Thyroid gland (tissue), 4 donors: ENCODE data around the gene TBPL2. TPM values are rescaled to one million over a fixed set of nuclear protein-coding genes. Genes with fewer than 3 reads are reported as not detected.
A peak's percentile ranks its signal among the peaks of the same experiment; 100 is the strongest.

ENCODE experiments used
- DNase-seq, 2 donors: peaks; one replicate each; pipeline ENCODE4 v3.0.0-alpha.2; 2019
- H3K27ac ChIP-seq, 3 donors: fragments of 200-600 bp; sonication (generic); 1 replicate in 2 of 3; 2 replicates in 1 of 3; pipeline ENCODE4 v1.5.1; 2016 to 2019; ENCODE audit warnings: mild to moderate bottlenecking in 1 of 3, moderate library complexity in 1 of 3
- H3K27me3 ChIP-seq: fragments of 200-600 bp; sonication (generic); one replicate; pipeline ENCODE4 v1.5.1; 2019
- H3K36me3 ChIP-seq, 2 donors: fragments of 200-600 bp; sonication (generic); one replicate each; pipeline ENCODE4 v1.5.1; 2016 to 2019
- H3K4me1 ChIP-seq, 2 donors: fragments of 200-600 bp; sonication (generic); one replicate each; pipeline ENCODE4 v1.5.1; 2017 to 2019
- H3K4me3 ChIP-seq, 3 donors: fragments of 200-600 bp; sonication (generic); replicated peaks in 1 of 3; 1 replicate in 2 of 3; 2 replicates in 1 of 3; pipeline ENCODE4 v1.5.1; 2016; ENCODE audit warnings: mild to moderate bottlenecking in 1 of 3
- H3K9me3 ChIP-seq: fragments of 200-600 bp; sonication (generic); one replicate; pipeline ENCODE4 v1.5.1; 2017
- POLR2A ChIP-seq, 2 donors: fragments of 450-650 bp; IDR thresholded peaks; one replicate each; pipeline ENCODE4 v1.6.1; 2017; ENCODE audit warnings: antibody characterized with exemption in 2 of 2, mild to moderate bottlenecking in 2 of 2, moderate library complexity in 1 of 2
- WGBS, 2 donors: methylation state at CpG; one replicate each; pipeline ENCODE4 v1.1.5; 2017; 5-methylcytosine and 5-hydroxymethylcytosine counted together
- intact Hi-C: fragments of 100-400 bp; cut with DNase I; formaldehyde crosslinking; loops from one replicate; pipeline ENCODE4 v1.15.1; 2023
- total RNA-seq, 4 donors: library from RNA; depleted of rRNA; stranded (reverse); fragments of >200 nt; gene quantifications; one replicate each; pipeline ENCODE4 v1.2.3, GENCODE V29; 2016
- TF ChIP-seq, protein P1 (sequence below), 6 experiments: fragments of 200-600 bp in 3 of 6; fragments of 450-650 bp in 3 of 6; sonication (generic) in 3 of 6; IDR thresholded peaks; one replicate each; pipeline ENCODE4 v1.5.1; 2016 to 2019; ENCODE audit warnings: antibody characterized with exemption in 6 of 6, mild to moderate bottlenecking in 2 of 6, inconsistent platforms in 1 of 6, moderate library complexity in 1 of 6

The TBPL2 gene
- total RNA-seq, 4 donors from 2014 or later = not detected

DNA sequence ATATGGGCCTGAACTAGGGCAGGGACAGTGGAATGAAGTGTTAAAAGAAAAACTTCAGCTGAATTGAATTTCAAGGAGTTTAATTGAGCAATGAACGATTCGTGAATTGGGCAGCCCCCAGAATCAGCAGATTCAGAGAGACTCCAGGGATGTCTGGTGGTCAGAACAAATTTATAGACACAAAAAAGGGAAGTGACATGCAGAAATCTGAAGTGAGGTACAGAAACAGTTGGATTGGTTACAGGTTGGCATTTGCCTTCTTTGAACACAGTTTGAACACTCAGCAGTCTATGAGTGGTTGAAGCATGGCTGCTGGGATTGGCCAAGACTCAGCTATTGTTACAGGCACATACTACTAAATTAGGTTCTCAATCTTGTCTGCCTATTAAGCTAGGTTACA lies 9.7 kb upstream of the TBPL2 start:
- Histone ChIP-seq H3K4me1 (peaks cover 9 to 59% of the 10 kb centered on the region in 2 donors), H3K27me3 (no peaks in the 10 kb centered on the region), H3K27ac (no peak overlapping the region), H3K36me3 (no peaks in the 10 kb centered on the region), H3K9me3 (no peaks in the 10 kb centered on the region), H3K4me3 (no peak overlapping the region)
- intact Hi-C loops = no loop called here
- peak; percentile 17 to 24 for DNase-seq
- TF ChIP-seq POLR2A (IDR thresholded peaks at IDR 0.05) = no peak
- TF ChIP-seq, protein P1, sequence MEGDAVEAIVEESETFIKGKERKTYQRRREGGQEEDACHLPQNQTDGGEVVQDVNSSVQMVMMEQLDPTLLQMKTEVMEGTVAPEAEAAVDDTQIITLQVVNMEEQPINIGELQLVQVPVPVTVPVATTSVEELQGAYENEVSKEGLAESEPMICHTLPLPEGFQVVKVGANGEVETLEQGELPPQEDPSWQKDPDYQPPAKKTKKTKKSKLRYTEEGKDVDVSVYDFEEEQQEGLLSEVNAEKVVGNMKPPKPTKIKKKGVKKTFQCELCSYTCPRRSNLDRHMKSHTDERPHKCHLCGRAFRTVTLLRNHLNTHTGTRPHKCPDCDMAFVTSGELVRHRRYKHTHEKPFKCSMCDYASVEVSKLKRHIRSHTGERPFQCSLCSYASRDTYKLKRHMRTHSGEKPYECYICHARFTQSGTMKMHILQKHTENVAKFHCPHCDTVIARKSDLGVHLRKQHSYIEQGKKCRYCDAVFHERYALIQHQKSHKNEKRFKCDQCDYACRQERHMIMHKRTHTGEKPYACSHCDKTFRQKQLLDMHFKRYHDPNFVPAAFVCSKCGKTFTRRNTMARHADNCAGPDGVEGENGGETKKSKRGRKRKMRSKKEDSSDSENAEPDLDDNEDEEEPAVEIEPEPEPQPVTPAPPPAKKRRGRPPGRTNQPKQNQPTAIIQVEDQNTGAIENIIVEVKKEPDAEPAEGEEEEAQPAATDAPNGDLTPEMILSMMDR (IDR thresholded peaks at IDR 0.05) = no peak
- 21 to 35% methylated on average over 2 of the region's 2 CpGs for WGBS, 2 donors

DNA sequence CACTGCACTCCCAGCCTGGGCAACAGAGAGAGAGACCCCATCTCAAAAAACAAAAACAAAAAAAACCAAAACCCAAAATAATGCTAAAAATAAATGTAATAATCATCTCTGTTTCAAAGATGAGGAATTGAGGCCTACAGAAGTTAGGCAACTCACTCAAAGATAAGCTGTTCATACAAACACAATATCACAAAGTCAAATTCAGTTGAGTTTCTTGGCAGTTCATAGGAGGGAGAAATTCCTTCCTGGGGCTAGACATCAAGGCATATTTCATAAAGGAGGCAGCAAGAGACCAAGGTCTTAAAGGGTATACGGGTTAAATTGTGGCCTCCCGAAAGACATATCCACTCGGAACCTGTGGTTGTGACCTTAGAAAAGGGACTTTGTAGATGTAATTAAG lies 8.7 kb upstream of the TBPL2 start:
- H3K4me3 ChIP-seq = no peak overlapping the region
- 65 to 79% methylated on average over 3 of the region's 3 CpGs for WGBS, 2 donors
- no peaks in the 10 kb centered on the region for H3K36me3 ChIP-seq
- TF ChIP-seq POLR2A (IDR thresholded peaks at IDR 0.05) = no peak
- TF ChIP-seq, protein P1 (IDR thresholded peaks at IDR 0.05) = no peak
- no peaks in the 10 kb centered on the region for H3K9me3 ChIP-seq
- intact Hi-C loops = no loop called here
- H3K27me3 ChIP-seq = no peaks in the 10 kb centered on the region
- H3K27ac ChIP-seq = no peak overlapping the region
- DNase-seq = no peak
- peaks cover 0 to 49% of the 10 kb centered on the region in 2 donors for H3K4me1 ChIP-seq

DNA sequence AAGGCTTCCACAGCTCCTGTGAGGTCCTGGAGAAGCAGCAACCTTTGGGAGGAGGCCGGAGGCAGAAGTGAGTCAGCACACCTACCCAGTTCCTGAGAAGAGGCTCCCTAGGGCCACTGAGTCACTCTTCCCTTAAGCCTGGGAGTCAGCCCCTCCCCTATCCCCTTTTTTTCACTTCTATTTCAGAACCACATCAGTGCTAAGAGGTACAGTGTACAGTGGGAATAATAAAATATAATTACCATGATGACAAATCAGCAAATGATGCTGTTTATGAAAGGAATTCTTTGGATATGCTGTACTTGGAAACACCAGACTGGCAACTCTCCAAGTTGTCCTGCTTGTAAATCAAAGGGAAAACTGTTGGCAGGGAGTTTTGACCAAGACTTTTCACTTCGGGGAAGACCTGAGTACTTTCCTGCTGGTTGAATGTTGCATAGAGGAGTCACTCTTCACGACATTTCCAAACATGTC lies 7.8 kb upstream of the TBPL2 start:
- peaks cover 0 to 43% of the 10 kb centered on the region in 2 donors for H3K4me1 ChIP-seq
- H3K27ac ChIP-seq = no peak overlapping the region
- no peak overlapping the region for H3K4me3 ChIP-seq
- intact Hi-C loops = no loop called here
- WGBS, 2 donors = 21 to 36% methylated on average over 3 of the region's 3 CpGs
- H3K9me3 ChIP-seq = no peaks in the 10 kb centered on the region
- TF ChIP-seq, protein P1 (IDR thresholded peaks at IDR 0.05) = no peak
- no peak for TF ChIP-seq POLR2A (IDR thresholded peaks at IDR 0.05)
- DNase-seq = peak in 1 of 2 donors; percentile 44
- H3K27me3 ChIP-seq = no peaks in the 10 kb centered on the region
- no peaks in the 10 kb centered on the region for H3K36me3 ChIP-seq

DNA sequence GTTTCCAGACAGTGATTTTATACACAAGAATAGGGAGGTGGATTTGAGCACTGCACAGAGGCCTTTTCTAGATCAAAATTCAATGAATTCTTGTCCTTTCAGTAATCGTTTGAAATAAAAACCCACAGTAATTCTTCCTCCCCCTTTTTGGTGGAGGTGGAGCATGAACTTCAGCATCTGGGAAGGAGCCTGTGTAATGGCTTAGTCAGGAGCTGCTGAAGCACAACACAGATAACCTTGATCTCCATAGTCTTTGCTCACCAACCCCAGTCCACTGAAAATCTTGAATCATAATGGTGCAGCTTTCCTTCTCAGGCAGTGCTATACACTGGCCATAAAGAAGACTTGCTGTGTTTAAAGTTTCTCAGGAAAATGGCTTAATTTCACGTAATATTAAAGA lies 6.4 kb upstream of the TBPL2 start:
- intact Hi-C loops = no loop called here
- 57 to 62% methylated on average over 2 of the region's 2 CpGs for WGBS, 2 donors
- Histone ChIP-seq H3K27me3 (no peaks in the 10 kb centered on the region), H3K36me3 (no peaks in the 10 kb centered on the region), H3K4me3 (no peak overlapping the region), H3K9me3 (no peaks in the 10 kb centered on the region), H3K27ac (peak overlapping the region in 1 of 3 donors; percentile 2), H3K4me1 (peaks cover 0 to 40% of the 10 kb centered on the region in 2 donors)
- TF ChIP-seq, protein P1 (IDR thresholded peaks at IDR 0.05) = no peak
- no peak for TF ChIP-seq POLR2A (IDR thresholded peaks at IDR 0.05)
- DNase-seq = peak in 1 of 2 donors; percentile 14

DNA sequence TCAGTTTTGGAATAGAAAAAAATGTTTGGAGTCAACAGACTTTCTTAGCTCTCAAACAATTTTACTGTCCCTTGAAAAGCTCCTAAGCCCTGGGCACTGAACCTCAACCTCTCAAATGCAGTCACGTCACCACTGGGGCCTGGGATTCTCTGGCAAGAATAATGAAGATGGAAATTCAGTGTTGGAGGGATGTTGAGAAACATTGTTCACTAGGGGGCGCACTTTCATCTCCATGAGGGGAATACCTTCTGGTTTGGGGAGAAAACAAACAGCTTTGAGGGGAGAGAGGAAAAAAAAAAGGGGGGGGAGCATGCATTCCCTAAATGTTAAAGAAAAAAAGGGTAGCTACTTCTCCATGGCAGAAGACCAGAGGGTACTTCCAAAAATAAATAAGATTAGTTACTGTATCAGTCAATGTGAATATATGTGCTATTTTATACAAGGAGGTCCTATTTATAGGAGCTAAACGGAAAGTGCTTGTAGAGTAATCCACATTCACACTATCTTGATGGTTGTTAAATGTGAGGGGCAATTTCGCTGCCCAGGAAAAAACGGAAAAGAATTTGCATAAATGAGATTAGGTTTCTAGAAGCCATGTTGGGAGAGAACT lies 5.8 kb upstream of the TBPL2 start:
- Histone ChIP-seq H3K4me3 (no peak overlapping the region), H3K36me3 (no peaks in the 10 kb centered on the region), H3K27me3 (no peaks in the 10 kb centered on the region), H3K4me1 (peaks cover 0 to 34% of the 10 kb centered on the region in 2 donors), H3K9me3 (no peaks in the 10 kb centered on the region), H3K27ac (peak overlapping the region in 1 of 3 donors; percentile 2)
- intact Hi-C loops = no loop called here
- WGBS, 2 donors = 26 to 30% methylated on average over 5 of the region's 5 CpGs
- TF ChIP-seq, protein P1 (IDR thresholded peaks at IDR 0.05) = peak; percentile 27 to 77 (median 56)
- no peak for TF ChIP-seq POLR2A (IDR thresholded peaks at IDR 0.05)
- DNase-seq = peak; percentile 72 to 79
